Measurements from ENCODE around the gene KCTD1.

GRCh38 chr18:26480897-26481795 is 67.2 kb downstream of the KCTD1 start:
- TF ChIP-seq, protein P1, sequence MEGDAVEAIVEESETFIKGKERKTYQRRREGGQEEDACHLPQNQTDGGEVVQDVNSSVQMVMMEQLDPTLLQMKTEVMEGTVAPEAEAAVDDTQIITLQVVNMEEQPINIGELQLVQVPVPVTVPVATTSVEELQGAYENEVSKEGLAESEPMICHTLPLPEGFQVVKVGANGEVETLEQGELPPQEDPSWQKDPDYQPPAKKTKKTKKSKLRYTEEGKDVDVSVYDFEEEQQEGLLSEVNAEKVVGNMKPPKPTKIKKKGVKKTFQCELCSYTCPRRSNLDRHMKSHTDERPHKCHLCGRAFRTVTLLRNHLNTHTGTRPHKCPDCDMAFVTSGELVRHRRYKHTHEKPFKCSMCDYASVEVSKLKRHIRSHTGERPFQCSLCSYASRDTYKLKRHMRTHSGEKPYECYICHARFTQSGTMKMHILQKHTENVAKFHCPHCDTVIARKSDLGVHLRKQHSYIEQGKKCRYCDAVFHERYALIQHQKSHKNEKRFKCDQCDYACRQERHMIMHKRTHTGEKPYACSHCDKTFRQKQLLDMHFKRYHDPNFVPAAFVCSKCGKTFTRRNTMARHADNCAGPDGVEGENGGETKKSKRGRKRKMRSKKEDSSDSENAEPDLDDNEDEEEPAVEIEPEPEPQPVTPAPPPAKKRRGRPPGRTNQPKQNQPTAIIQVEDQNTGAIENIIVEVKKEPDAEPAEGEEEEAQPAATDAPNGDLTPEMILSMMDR (IDR thresholded peaks at IDR 0.05; ENCODE audit: control extremely low read depth in 1 of 3, insufficient read depth in 1 of 3, low read depth in 1 of 3, low read length in 3 of 3): no peak
- TF ChIP-seq CEBPB (IDR thresholded peaks at IDR 0.05; ENCODE audit: low read depth, low read length) (no peak), BRCA1 (IDR thresholded peaks at IDR 0.05; ENCODE audit: low read depth, low read length) (no peak), RAD21 (IDR thresholded peaks at IDR 0.05 in 1 of 2, conservative IDR thresholded peaks at IDR 0.05 in 1 of 2; ENCODE audit: low read depth in 2 of 2, low read length in 2 of 2) (no peak), EZH2 (IDR thresholded peaks at IDR 0.05; ENCODE audit: low read depth, low read length, severe bottlenecking) (no peak), RXRA (IDR thresholded peaks at IDR 0.05; ENCODE audit: insufficient read depth, low read depth, low read length) (no peak), PHF8 (conservative IDR thresholded peaks at IDR 0.05; ENCODE audit: low read depth, low read length) (no peak), POLR2AphosphoS5 (IDR thresholded peaks at IDR 0.05; ENCODE audit: low read depth, low read length) (no peak)
- TF ChIP-seq, protein P2, sequence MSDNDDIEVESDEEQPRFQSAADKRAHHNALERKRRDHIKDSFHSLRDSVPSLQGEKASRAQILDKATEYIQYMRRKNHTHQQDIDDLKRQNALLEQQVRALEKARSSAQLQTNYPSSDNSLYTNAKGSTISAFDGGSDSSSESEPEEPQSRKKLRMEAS (IDR thresholded peaks at IDR 0.05): no peak

Measured in H1 (cell line).